ENCODE measurements around the gene ADGRF3.
"Not testable (repeated sequence)": the region's sequence is repeated elsewhere in the genome, so short reads cannot be mapped to it uniquely, and the experiment has no call there.

ADGRF3 gene

GRCh38 chr2:26316845-26317244 lies 29.7 kb downstream of the ADGRF3 start:
- DNase-seq (ENCODE audit: low read depth) = no peak
- no peak for TF ChIP-seq CTCF (conservative IDR thresholded peaks at IDR 0.05; ENCODE audit: low read length)
- H3K4me3 ChIP-seq (ENCODE audit: low read length) = no peak overlapping the region

- TF ChIP-seq CTCF (conservative IDR thresholded peaks at IDR 0.05; ENCODE audit: low read length) = peak; percentile 26; the same call in 1 of the 2 replicates
- peak; percentile 15 for DNase-seq (ENCODE audit: low read depth)
- H3K4me3 ChIP-seq (ENCODE audit: low read length) = no peak overlapping the region
These were observed 30.5 kb downstream of the ADGRF3 start for GRCh38 chr2:26316041-26316440.

GRCh38 chr2:26314243-26314642 lies 32.3 kb downstream of the ADGRF3 start:
- no peak for DNase-seq (ENCODE audit: low read depth)
- no peak overlapping the region for H3K4me3 ChIP-seq (ENCODE audit: low read length)
- no peak for TF ChIP-seq CTCF (conservative IDR thresholded peaks at IDR 0.05; ENCODE audit: low read length)

GRCh38 chr2:26313446-26313845 lies 33.1 kb downstream of the ADGRF3 start:
- TF ChIP-seq CTCF (conservative IDR thresholded peaks at IDR 0.05; ENCODE audit: low read length) = no peak
- no peak overlapping the region for H3K4me3 ChIP-seq (ENCODE audit: low read length)
- DNase-seq (ENCODE audit: low read depth) = no peak

GRCh38 chr2:26312471-26312870 lies 34.1 kb downstream of the ADGRF3 start:
- TF ChIP-seq CTCF (conservative IDR thresholded peaks at IDR 0.05; ENCODE audit: low read length) = no peak
- no peak for DNase-seq (ENCODE audit: low read depth)
- no peak overlapping the region for H3K4me3 ChIP-seq (ENCODE audit: low read length)

- DNase-seq (ENCODE audit: low read depth) = no peak
- no peak overlapping the region for H3K4me3 ChIP-seq (ENCODE audit: low read length)
- TF ChIP-seq CTCF (conservative IDR thresholded peaks at IDR 0.05; ENCODE audit: low read length) = no peak
These were observed 36.7 kb downstream of the ADGRF3 start for GRCh38 chr2:26309921-26310320.

GRCh38 chr2:26305540-26305939 lies 41.0 kb downstream of the ADGRF3 start:
- no peak overlapping the region for H3K4me3 ChIP-seq (ENCODE audit: low read length)
- no peak for TF ChIP-seq CTCF (conservative IDR thresholded peaks at IDR 0.05; ENCODE audit: low read length)
- no peak for DNase-seq (ENCODE audit: low read depth)

GRCh38 chr2:26305094-26305493 lies 41.5 kb downstream of the ADGRF3 start:
- DNase-seq (ENCODE audit: low read depth); H3K4me3 ChIP-seq (ENCODE audit: low read length): not testable (repeated sequence)

Measured in AG10803 (cell line).